Panc1 (cell line): ENCODE results near the gene SVIP.

Source experiments
- CTCF ChIP-seq: fragments of 450-650 bp; IDR thresholded peaks from 2 replicates; pipeline ENCODE4 v1.5.1; 2017; ENCODE audit warnings: mild to moderate bottlenecking
- POLR2AphosphoS5 ChIP-seq: IDR thresholded peaks from 2 replicates; pipeline ENCODE4 v1.6.1; 2012; ENCODE audit warnings: mild to moderate bottlenecking, low read depth, low read length, moderate library complexity
- REST ChIP-seq, 2 experiments: IDR thresholded peaks; 2 replicates each; pipeline ENCODE4 v1.6.1; 2011 to 2012; ENCODE audit warnings: low read depth in 2 of 2, control low read depth in 1 of 2, low read length in 1 of 2, mild to moderate bottlenecking in 1 of 2, moderate library complexity in 1 of 2; ENCODE audit not compliant: insufficient read depth in 1 of 2
- SIN3A ChIP-seq: IDR thresholded peaks from 2 replicates; pipeline ENCODE4 v1.6.1; 2012; ENCODE audit warnings: low read depth, mild to moderate bottlenecking, low read length, moderate library complexity, borderline replicate concordance; ENCODE audit not compliant: insufficient read depth
- TCF7L2 ChIP-seq: IDR thresholded peaks from 2 replicates; pipeline ENCODE4 v1.6.1; 2011; ENCODE audit warnings: mild to moderate bottlenecking, low read depth, low read length, inconsistent platforms

- no peak for TF ChIP-seq CTCF
- no peak for TF ChIP-seq TCF7L2
- no peak for TF ChIP-seq SIN3A
- no peak for TF ChIP-seq REST (IDR thresholded peaks at IDR 0.05; ENCODE audit: insufficient read depth in 1 of 2, low read depth in 2 of 2, low read length in 1 of 2)
- no peak for TF ChIP-seq POLR2AphosphoS5
Measured at GRCh38 chr11:22792497-22792896, 37.1 kb downstream of the SVIP start.
